Measurements from ENCODE around the gene NLGN3.

DNA sequence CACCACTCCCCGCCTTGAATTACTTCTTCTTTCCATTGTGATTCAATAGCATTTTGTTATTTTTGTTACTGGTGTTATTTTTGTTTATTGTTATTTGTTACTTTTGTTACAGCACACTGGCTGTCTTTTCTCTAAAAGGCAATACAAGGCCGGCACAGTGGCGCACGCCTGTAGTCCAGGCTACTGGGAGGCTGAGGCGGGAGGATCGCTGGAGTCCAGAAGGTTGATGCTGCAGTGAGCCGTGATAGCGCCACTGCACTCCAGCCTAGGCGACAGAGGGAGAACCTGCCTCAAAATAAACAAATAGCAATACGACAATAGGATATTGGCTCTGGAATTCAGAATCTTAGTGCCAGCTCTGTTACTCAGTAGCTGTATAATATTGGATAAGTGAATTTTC, 27.3 kb upstream of the NLGN3 start:
- TF ChIP-seq, protein P1, sequence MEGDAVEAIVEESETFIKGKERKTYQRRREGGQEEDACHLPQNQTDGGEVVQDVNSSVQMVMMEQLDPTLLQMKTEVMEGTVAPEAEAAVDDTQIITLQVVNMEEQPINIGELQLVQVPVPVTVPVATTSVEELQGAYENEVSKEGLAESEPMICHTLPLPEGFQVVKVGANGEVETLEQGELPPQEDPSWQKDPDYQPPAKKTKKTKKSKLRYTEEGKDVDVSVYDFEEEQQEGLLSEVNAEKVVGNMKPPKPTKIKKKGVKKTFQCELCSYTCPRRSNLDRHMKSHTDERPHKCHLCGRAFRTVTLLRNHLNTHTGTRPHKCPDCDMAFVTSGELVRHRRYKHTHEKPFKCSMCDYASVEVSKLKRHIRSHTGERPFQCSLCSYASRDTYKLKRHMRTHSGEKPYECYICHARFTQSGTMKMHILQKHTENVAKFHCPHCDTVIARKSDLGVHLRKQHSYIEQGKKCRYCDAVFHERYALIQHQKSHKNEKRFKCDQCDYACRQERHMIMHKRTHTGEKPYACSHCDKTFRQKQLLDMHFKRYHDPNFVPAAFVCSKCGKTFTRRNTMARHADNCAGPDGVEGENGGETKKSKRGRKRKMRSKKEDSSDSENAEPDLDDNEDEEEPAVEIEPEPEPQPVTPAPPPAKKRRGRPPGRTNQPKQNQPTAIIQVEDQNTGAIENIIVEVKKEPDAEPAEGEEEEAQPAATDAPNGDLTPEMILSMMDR (IDR thresholded peaks at IDR 0.05): no peak
- no peak for TF ChIP-seq EZH2 (IDR thresholded peaks at IDR 0.05; ENCODE audit: borderline replicate concordance, insufficient read depth, low read depth, low read length, poor library complexity, severe bottlenecking)
